ENCODE data around the gene RFC4. TPM values are rescaled to one million over a fixed set of nuclear protein-coding genes. Genes with fewer than 3 reads are reported as not detected.

Gene RFC4
- total RNA-seq, 6 experiments from 2014 or later: 4.6 to 17.4 (median 5.6) TPM

GRCh38 chr3:186832276-186832675 lies 26.0 kb upstream of the RFC4 start:
- TF ChIP-seq CTCF (IDR thresholded peaks at IDR 0.05): no peak
- TF ChIP-seq POLR2A (IDR thresholded peaks at IDR 0.05): no peak
- no peaks in the 10 kb centered on the region for H3K27me3 ChIP-seq
- no peak overlapping the region for H3K4me3 ChIP-seq
- H3K9me3 ChIP-seq: no peaks in the 10 kb centered on the region
- H3K27ac ChIP-seq: no peak overlapping the region
- WGBS (ENCODE audit: insufficient coverage, low coverage, low lambda C conversion rate, missing lambda C conversion rate): 62% methylated on average over 1 of the region's 1 CpG
- intact Hi-C loops (cut with DNase I): no loop called here
- no peaks in the 10 kb centered on the region for H3K4me1 ChIP-seq
- ATAC-seq (peak in 1 of 4 donors; percentile 5), DNase-seq (no peak)
- H3K36me3 ChIP-seq: no peaks in the 10 kb centered on the region

- no peak for TF ChIP-seq CTCF (IDR thresholded peaks at IDR 0.05)
- no peak for TF ChIP-seq POLR2A (IDR thresholded peaks at IDR 0.05)
- intact Hi-C loops (cut with DNase I): no loop called here
- no peaks in the 10 kb centered on the region for H3K27me3 ChIP-seq
Measured at GRCh38 chr3:186831798-186832197, 25.5 kb upstream of the RFC4 start.

GRCh38 chr3:186828340-186828739 lies 22.1 kb upstream of the RFC4 start:
- H3K4me3 ChIP-seq: no peak overlapping the region
- H3K27ac ChIP-seq: no peak overlapping the region
- no peaks in the 10 kb centered on the region for H3K4me1 ChIP-seq
- no peaks in the 10 kb centered on the region for H3K9me3 ChIP-seq
- intact Hi-C loops (cut with DNase I): no loop called here
- TF ChIP-seq POLR2A (IDR thresholded peaks at IDR 0.05) (no peak), CTCF (IDR thresholded peaks at IDR 0.05) (no peak)
- H3K27me3 ChIP-seq: no peaks in the 10 kb centered on the region
- no peaks in the 10 kb centered on the region for H3K36me3 ChIP-seq
- ATAC-seq (no peak), DNase-seq (no peak)
- 27% methylated on average over 3 of the region's 5 CpGs for WGBS (ENCODE audit: insufficient coverage, low coverage, low lambda C conversion rate, missing lambda C conversion rate)

More at GRCh38 chr3:186831798-186832197, 25.5 kb upstream of the RFC4 start:
- no peak overlapping the region for H3K27ac ChIP-seq
- DNase-seq: no peak
- 0% methylated on average over 1 of the region's 4 CpGs for WGBS (ENCODE audit: insufficient coverage, low coverage, low lambda C conversion rate, missing lambda C conversion rate)
- no peaks in the 10 kb centered on the region for H3K4me1 ChIP-seq
- no peaks in the 10 kb centered on the region for H3K9me3 ChIP-seq
- no peak for ATAC-seq
- no peaks in the 10 kb centered on the region for H3K36me3 ChIP-seq
- H3K4me3 ChIP-seq: no peak overlapping the region

- peak; percentile 78 for TF ChIP-seq POLR2A (IDR thresholded peaks at IDR 0.05)
- no peak for TF ChIP-seq CTCF (IDR thresholded peaks at IDR 0.05)
- Histone ChIP-seq H3K27me3 (no peaks in the 10 kb centered on the region), H3K36me3 (no peaks in the 10 kb centered on the region), H3K4me1 (no peaks in the 10 kb centered on the region), H3K9me3 (no peaks in the 10 kb centered on the region), H3K27ac (no peak overlapping the region), H3K4me3 (peak overlapping the region; percentile 66 to 72 (median 66))
- ATAC-seq: peak; percentile 94 to 96 (median 94)
- 6% methylated on average over 9 of the region's 80 CpGs for WGBS (ENCODE audit: insufficient coverage, low coverage, low lambda C conversion rate, missing lambda C conversion rate)
- intact Hi-C loops (cut with DNase I): no loop called here
- peak; percentile 88 to 90 (median 88) for DNase-seq
Measured at GRCh38 chr3:186826976-186827857, 20.9 kb upstream of the RFC4 start.
